ENCODE data around the gene DAZAP1.

The DAZAP1 gene

GRCh38 chr19:1412323-1412923, 5.0 kb downstream of the DAZAP1 start:
- no peak for DNase-seq (ENCODE audit: low read depth)
- H3K4me3 ChIP-seq (ENCODE audit: low read depth, low read length) = no peak overlapping the region
- TF ChIP-seq CTCF (IDR thresholded peaks at IDR 0.05; ENCODE audit: low read depth, low read length, missing control alignments) = no peak

- no peak for TF ChIP-seq CTCF (IDR thresholded peaks at IDR 0.05; ENCODE audit: low read depth, low read length, missing control alignments)
- DNase-seq (ENCODE audit: low read depth) = no peak
- no peak overlapping the region for H3K4me3 ChIP-seq (ENCODE audit: low read depth, low read length)
These were observed 5.8 kb downstream of the DAZAP1 start for GRCh38 chr19:1412995-1413800.

- DNase-seq (ENCODE audit: low read depth) = no peak
- no peak overlapping the region for H3K4me3 ChIP-seq (ENCODE audit: low read depth, low read length)
- TF ChIP-seq CTCF (IDR thresholded peaks at IDR 0.05; ENCODE audit: low read depth, low read length, missing control alignments) = no peak
These were observed 8.8 kb downstream of the DAZAP1 start for GRCh38 chr19:1416014-1416841.

GRCh38 chr19:1417145-1417544, 9.8 kb downstream of the DAZAP1 start:
- TF ChIP-seq CTCF (IDR thresholded peaks at IDR 0.05; ENCODE audit: low read depth, low read length, missing control alignments) = no peak
- DNase-seq (ENCODE audit: low read depth) = no peak

GRCh38 chr19:1417681-1418495, 10.5 kb downstream of the DAZAP1 start:
- DNase-seq (ENCODE audit: low read depth) = no peak
- no peak for TF ChIP-seq CTCF (IDR thresholded peaks at IDR 0.05; ENCODE audit: low read depth, low read length, missing control alignments)

More at GRCh38 chr19:1417145-1417544, 9.8 kb downstream of the DAZAP1 start:
- no peak overlapping the region for H3K4me3 ChIP-seq (ENCODE audit: low read depth, low read length)

GRCh38 chr19:1418496-1418775, 11.1 kb downstream of the DAZAP1 start:
- no peak for TF ChIP-seq CTCF (IDR thresholded peaks at IDR 0.05; ENCODE audit: low read depth, low read length, missing control alignments)
- DNase-seq (ENCODE audit: low read depth) = no peak
- no peak overlapping the region for H3K4me3 ChIP-seq (ENCODE audit: low read depth, low read length)

More at GRCh38 chr19:1417681-1418495, 10.5 kb downstream of the DAZAP1 start:
- no peak overlapping the region for H3K4me3 ChIP-seq (ENCODE audit: low read depth, low read length)
